Stimulated activated CD4-positive, alpha-beta T cell treated with anti-CD3 and anti-CD28 coated beads, Interleukin-2, amount 100 ng/mL, for 24 hours (primary cell): ENCODE measurements around the gene TNS3.

Source experiments
- DNase-seq, 2 donors: peaks; one replicate each; pipeline ENCODE4 v3.0.0-alpha.2; 2020

Gene TNS3

GRCh38 chr7:47465191-47465590 lies 116.7 kb downstream of the TNS3 start:
- no peak for DNase-seq

DNA sequence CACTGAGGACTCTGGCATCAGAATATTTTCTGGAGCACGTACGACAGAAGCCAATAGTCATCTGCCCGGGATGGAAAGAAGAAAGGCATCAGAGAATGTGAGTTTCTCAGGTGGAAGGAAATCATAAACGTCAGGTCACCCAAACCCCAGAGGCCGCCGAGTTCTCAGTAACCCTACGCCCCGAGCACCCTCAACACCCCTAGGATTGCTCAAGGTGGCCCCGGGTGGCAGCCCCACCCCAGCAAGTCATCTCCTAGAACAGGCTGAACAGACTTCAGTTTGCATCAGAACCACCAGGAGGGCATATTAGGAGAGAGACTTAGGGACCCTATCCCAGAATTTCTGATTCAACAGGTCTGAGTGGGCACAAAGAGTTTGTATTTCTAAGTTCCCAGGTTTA lies 117.6 kb downstream of the TNS3 start:
- DNase-seq: no peak

DNA sequence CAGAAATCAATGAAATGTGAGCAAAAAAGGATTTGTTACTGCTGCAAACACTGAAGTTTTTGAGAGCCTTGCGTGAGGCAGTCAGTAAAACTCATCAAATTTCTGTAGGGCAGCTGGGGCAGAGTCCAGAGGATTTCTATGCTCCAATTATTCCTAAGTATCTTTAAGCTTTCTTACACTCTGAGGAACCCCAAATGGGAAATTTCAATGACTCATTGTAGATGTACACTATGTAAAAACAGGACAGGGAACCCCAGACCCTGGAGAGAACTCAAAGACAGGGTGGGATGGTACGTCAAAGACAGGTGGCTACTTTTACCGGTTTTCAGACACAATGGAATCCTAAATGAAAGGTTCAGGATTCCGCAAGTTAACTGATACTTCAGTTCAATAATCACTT lies 120.2 kb downstream of the TNS3 start:
- no peak for DNase-seq

DNA sequence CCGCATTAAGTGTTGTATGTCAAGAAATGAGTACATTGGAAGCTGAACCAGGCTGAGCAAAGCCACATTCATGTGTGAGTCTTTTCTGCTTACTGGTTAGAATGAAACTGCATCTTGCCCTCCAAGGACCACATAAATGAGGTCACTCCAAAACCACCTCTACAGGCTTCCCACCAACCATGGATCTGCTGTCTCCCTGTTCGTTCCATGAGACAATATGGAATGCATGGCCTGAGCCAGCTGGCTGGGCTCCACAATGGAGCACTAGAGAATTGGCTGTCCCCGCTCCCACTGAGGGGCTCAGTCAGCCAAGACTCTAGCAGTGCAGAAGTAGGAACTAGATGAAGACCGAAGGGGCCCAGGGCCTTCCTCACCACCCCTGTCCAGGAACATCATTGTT lies 120.8 kb downstream of the TNS3 start:
- no peak for DNase-seq

DNA sequence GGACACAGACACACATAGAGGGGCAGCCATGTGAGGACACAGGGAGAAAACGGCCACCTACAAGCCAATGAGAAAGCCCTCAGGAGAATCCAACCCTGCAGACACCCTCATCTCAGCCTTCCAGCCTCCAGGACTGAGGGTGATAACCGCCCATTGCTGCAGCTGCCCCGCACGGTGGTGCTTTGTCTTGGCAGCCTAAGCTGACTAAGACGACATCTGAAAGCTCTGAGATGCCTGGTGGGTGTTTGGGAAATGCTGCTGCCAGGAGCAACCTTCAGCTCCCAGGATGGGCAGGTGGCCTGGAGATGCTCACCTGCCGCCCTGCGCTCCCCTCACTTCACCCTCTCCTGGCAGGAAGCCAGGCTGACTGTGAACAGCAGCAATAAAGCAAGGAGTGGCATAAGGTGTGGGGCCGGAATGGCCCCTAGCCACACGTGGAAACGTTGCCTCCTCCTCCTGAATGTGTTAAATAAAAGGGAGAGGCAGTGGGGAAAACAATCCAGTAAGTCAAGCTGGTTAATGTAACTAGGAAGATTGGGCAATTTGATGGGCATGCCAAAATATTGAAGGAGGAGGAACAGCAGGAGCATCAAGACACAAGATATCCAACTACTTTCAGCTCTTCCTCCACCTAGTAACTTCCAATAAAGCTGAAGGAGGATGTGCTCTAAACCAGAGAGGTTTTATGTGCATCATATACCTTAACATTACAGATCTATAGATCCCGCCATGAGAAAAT lies 121.5 kb downstream of the TNS3 start:
- no peak for DNase-seq

GRCh38 chr7:47458486-47458885 lies 123.4 kb downstream of the TNS3 start:
- DNase-seq: no peak

DNA sequence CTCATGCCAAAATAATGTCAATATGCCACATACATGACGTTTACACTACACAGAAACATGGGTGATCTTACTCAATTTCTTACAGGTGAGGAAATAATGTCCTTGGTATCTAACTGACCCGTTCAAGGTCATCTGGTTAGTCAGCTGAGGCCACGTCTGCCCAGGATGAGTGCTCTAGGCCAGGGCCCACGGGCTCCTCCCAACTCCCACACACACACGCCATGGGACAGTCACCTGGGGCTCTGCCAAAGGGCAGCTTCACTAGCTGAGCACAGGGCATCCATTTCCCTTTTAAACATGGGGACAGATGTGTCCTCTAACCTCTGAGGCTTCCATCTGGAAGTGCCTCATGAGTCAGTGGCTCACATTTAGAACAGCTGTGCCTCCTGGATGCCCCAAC lies 123.9 kb downstream of the TNS3 start:
- no peak for DNase-seq

GRCh38 chr7:47456210-47456955 lies 125.5 kb downstream of the TNS3 start:
- no peak for DNase-seq

GRCh38 chr7:47455872-47456185 lies 126.1 kb downstream of the TNS3 start:
- DNase-seq: no peak

DNA sequence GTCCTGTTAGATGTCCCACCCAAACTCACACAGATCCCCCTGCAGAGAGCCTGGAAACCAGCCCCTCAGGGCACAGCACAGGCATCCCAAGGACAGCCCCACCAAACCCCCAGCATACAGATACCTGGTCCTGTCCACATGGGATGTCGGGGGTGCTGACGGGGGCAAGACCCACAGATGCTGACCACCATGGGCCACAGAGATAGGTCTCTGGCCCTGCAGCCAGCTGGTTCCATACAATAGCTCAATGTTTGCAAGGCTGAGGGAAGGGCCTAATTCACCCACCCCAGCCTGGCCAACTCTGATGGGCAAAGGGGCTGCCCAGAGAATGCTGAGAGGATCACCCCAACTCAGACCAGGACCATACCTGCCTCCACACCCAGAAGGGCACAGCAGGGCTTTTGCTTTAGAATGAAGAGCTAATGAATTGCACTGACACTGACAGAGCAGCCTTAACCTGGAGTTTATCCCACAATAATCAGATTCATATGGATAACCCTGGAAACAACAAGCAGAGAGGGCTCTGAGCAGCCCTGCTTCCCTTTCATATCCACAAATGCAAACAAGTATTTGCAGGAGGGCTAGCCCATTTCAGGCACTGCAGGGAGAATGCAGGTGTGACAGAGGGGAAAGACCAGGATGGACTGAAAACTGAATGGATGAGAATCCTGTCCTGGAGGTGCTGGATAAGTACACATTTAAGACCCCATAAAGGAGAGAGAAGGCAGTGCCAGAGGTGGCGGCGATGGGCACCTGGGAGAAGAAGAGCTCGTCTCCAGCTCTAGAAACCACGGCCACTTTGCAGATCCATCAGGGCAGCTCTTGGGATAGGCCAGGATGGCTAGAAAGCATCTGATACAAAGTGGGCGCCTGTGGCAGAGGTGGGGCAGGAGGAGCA lies 126.7 kb downstream of the TNS3 start:
- no peak for DNase-seq

GRCh38 chr7:47454069-47454973 lies 127.6 kb downstream of the TNS3 start:
- DNase-seq: no peak

DNA sequence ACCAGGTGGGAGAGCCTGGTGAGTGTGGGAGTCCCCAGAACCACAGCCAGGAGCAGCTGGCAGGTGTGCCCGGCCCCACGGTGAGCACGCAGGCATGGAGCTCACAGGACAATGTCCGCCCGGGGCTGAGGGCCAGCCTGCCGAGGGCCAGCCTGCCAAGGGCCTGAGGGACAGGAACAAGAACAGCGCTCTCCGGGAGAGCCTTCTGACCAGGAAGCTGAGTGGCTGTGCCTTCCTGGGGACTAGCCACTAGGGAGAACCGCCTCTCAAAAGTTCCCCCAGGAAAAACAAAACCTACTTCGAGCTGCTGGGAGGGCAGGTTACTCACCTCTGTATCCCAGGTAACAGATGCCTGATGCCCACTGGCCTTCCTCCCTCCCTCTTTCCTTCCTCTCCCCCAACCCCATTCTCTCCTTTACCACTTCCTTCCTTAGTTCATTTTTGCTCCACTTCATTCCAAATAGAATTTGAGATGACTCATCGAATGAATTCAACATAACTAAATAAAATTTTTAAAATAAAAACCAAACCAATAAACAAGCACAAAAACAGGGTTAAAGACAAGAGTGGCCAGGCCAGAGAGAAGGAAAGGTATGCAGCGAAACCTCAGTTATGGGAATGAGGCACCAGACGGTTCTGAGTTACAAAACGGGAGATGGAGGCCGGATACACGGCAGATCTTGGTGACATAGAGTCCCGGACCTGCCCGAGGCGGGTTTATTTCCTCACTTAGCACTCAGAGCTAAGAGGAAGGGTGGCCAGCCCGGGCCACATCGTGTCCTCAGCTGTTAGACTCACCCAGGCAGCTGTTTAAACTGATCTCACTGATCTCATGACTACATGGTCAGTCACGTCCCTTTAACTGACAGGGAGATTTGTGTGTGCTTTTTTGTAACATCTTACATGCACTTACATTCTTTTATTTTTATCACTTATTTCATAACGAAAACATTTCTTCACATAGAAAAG lies 128.5 kb downstream of the TNS3 start:
- no peak for DNase-seq

- no peak for DNase-seq
Measured at GRCh38 chr7:47452715-47453092, 129.2 kb downstream of the TNS3 start.

DNA sequence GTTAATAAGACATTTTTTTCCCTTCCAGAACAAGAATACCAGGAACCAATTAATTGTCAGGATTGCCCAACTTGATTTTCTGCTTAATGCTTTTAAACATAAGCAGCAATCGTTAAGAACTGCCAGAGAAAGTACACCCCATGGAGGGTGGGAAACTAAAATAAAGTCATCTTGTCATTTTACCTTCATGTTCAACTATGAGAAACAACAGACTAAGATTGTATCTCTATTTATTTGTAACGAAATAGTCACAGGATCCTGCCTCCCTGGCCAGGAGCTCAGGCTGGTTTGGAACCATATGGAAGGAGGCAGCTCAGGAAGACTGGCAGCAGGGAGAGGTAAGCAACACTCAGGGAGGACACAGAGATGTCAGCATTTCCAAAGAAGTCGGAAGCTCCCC lies 129.6 kb downstream of the TNS3 start:
- DNase-seq: no peak

DNA sequence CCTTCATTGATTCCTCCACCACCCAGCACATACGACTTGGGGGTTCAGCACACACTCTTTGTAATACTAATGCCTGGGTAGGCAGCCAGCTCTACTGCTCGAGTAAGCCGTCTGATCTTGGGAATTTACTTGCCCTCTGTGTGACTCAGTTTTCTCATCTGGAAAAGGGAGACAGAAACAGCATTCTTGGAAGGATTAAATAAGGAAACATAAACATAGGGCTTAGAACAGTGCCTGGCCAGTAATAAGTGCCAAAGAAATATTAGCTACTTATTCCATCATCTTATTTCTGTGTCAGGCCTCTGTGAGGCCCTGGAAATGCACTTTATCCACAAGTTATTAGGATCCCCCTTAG lies 130.1 kb downstream of the TNS3 start:
- DNase-seq: no peak

GRCh38 chr7:47449810-47450590 lies 131.9 kb downstream of the TNS3 start:
- no peak for DNase-seq

DNA sequence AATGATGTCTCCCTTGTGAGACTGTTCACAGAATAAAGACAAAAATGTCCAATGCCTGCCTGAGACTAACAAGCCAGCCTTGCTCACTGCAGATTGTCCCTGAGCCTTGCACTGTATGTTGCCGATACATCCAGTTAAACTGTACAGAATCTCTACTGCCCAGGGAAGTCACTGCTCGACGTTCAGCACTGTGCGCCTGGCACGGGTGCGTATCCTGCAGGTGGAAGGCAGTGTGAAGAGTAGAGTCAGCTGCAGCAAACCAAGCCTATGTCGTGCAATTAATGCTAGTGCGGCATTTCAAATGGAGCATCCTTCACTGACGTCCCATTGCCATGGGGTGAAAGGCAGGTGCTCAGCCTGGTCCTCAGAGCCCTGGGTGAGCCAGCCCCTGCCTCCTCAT lies 132.9 kb downstream of the TNS3 start:
- DNase-seq: no peak

DNA sequence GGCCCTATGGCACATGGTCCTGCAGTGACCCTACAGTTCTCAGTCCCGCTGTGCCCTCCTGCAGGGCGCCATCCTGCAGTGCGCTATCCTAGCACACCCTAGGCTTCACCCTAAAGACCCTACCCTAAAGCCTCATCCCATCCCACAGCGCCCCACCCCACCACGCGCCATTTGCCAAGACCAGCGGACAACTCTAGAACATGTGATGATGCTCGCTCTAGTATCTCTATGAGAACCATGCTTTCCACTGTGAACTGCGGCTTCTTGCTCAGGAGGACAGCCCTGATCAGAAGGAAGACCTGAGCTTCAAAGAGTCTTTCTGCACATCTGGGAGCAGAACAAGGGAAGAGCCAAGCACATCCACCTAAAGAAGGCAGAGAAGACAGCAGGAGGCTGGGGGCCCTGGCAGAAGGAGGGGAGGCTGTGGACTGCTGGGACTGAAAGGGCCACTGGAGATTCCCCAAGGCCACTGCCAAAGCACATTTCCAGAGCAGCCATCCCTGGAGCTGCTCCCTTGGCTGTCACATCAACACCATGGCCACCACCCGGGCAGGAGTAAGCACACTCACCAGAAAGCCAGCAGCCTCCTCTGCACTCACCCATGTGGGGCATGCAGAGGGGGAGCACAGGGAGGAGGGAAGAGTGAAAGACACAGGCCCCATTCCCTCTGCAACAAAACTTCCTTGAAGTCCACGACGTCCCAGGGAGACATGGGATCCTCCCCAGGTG lies 134.1 kb downstream of the TNS3 start:
- no peak for DNase-seq

DNA sequence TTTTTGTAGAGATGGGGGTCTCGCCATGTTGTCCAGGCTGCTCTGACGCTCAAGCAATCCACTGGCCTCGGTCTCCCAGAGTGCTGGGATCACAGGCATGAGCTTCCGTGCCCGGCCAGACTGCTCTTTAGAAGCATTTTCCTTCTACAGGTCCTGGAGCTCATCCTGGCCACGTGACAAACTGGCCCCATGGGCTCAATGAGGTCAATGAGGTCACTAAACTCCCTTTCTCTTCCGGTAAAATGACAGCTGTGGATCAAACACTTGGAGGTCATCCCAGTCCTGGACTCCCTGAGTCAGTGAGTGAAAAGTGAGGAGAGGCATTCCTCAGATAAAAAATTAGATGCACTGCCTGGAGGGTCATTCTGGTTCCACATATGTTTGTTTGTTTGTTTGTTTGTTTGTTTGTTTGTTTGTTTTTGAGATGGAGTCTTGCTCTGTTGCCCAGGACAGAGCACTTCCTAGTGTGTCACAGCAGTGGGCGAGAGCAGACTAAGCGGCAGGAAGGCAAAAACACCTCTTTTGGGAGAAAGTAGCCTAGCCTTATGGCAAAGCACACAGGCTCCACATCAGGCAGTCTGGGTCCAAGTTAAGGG lies 134.9 kb downstream of the TNS3 start:
- no peak for DNase-seq
